SK-MEL-5 (cell line): ENCODE results near the gene ALPG. TPM values are rescaled to one million over a fixed set of nuclear protein-coding genes. Genes with fewer than 3 reads are reported as not detected.
"Not testable (repeated sequence)": the region's sequence is repeated elsewhere in the genome, so short reads cannot be mapped to it uniquely, and the experiment has no call there.

Experiments used
- DNase-seq: peaks from one replicate; pipeline ENCODE4 v3.0.0-alpha.2; 2016; ENCODE audit warnings: low read depth, low spot score
- in situ Hi-C: cut with HindIII; loops from 2 replicates; pipeline ENCODE4 v1.10.0; 2016; ENCODE audit warnings: low sequenced_read_pairs, high pct_unique_total_duplicates, low pct_unique_long_range_greater_than_20kb
- total RNA-seq: library from RNA; depleted of rRNA; stranded (reverse); fragments of >200 nt; shearing (Covaris generic); gene quantifications from 2 replicates; pipeline ENCODE4 v1.2.3, GENCODE V29; 2014

Gene ALPG
- total RNA-seq, 1 experiment from 2014 or later: not detected

GRCh38 chr2:232411901-232412629 lies 5.4 kb downstream of the ALPG start:
- DNase-seq: no peak
- in situ Hi-C loops: no loop called here

- no peak for DNase-seq
- in situ Hi-C loops: no loop called here
Observed at GRCh38 chr2:232412986-232413385, 6.3 kb downstream of the ALPG start.

- no peak for DNase-seq
- in situ Hi-C loops: no loop called here
Observed at GRCh38 chr2:232415138-232415690, 8.6 kb downstream of the ALPG start.

- DNase-seq: no peak
Observed at GRCh38 chr2:232415736-232416520, 9.3 kb downstream of the ALPG start.

GRCh38 chr2:232416521-232417470 lies 10.2 kb downstream of the ALPG start:
- in situ Hi-C loops: no loop called here
- DNase-seq: no peak

More at GRCh38 chr2:232415736-232416520, 9.3 kb downstream of the ALPG start:
- in situ Hi-C loops: no loop called here

DNA sequence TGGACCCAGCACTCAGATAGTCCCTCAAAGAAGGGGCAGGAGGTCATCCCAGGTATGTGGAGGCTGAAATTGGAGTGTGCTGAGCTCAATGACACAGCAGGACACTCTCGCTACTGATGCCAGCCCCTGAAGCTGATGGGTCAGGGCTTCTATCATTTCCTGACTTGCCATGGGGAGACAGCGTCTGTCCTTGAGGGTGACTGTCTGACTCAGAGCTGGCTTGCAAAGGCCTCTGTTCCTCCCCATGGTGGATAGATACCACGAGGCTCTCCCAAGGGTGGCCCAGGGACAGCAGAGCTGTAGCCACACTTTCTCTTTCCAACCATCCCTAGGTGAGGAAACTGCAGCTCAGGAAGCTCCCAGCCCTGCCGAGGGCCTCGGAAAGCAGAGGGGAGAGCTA lies 10.8 kb downstream of the ALPG start:
- in situ Hi-C loops: no loop called here
- DNase-seq: no peak

DNA sequence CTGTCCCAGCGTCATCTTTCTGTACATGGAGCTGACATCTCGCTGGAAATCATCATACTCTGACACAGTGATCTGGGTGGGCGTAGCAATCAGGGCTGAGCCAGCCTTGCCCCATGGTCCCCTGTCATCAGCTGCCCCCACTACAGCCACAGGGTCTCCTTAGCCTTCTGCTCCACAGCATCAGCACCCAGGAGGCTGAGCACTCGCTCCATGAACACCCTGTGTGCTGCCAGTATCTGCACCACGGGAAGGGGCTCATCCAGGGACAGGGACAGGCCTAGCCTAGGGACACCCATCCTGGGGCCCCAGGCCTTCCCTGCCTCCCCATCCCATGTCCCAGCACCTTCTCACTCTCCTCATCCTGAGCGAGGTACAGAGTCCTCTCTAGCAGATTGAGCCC lies 11.4 kb downstream of the ALPG start:
- DNase-seq: no peak
- in situ Hi-C loops: no loop called here

GRCh38 chr2:232418466-232419244 lies 12.0 kb downstream of the ALPG start:
- DNase-seq: no peak
- in situ Hi-C loops: no loop called here

DNA sequence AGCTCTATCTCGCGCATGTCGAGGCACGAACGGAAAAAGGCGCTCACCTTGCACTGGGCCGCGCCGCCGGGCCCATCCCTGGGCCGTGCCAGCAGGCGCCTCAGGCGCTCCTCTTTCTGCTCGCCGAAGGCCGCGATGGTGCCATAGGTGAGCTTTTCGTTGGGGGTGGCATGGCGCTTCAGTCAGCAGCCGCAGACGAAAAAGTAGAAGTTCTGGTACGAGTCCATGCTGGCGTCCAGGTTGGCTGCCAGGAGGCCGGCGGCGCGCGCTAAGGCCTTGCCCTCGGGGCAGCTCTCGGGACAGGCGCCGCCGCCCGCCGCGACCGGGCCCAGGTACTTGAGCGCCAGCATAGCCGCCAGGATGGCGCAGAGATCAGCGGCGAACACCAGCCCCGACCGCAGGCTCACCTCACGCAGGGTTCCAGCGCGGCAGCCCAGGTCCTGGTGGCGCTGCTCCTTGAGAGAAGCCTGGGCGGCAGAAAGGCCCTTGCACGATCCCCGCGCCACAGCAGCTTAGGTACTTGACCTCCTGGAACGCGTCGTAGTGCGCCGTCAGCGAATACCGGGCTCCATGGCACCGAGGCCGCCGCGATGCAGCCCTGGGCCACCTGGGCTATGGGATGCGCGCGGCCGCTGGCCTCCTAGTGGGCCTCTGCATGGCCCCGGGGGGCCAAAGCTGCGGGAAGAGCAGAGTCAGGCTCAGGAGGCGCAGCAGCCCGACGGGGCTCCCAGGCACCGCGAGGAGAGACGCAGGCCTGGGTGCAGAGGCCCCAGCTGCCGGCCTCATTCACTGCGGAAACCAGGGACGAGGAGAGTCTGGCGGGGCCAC lies 12.8 kb downstream of the ALPG start:
- no peak for DNase-seq
- in situ Hi-C loops: no loop called here

- DNase-seq: no peak
- in situ Hi-C loops: no loop called here
Observed at GRCh38 chr2:232420073-232420454, 13.4 kb downstream of the ALPG start.

- in situ Hi-C loops: no loop called here
- DNase-seq: no peak
Observed at GRCh38 chr2:232420463-232421188, 14.0 kb downstream of the ALPG start.

DNA sequence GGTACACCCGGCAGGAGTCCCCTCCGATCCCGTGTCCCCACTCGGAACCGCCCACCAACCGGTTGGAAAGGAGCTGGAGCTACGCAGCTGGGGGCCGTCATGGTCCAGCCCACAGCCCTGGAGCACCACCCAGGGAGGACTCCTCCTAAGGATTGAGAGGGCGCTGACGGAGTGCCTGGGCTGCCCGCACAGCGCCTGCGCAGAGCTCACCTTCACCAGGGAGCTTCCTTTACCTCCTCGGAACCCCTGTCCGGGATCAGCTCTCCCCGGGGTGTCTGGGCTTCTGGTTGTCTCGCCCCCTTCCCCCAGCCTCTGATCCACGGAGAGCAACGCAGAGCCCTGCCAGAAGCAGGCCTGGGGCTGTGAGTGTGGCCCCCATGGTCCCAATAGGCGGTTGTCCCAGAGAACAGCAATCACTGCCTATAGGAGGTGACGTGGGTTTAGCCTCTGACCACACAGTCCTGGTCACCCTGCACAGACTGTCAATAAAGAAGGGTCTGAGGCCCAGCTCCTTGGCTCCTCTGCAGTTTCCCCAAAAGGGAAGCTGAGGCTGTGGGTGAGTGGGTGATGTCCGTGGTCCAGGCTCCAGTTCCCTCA lies 14.6 kb downstream of the ALPG start:
- in situ Hi-C loops: no loop called here
- no peak for DNase-seq

GRCh38 chr2:232422051-232422450 lies 15.4 kb downstream of the ALPG start:
- in situ Hi-C loops: no loop called here
- DNase-seq: no peak

DNA sequence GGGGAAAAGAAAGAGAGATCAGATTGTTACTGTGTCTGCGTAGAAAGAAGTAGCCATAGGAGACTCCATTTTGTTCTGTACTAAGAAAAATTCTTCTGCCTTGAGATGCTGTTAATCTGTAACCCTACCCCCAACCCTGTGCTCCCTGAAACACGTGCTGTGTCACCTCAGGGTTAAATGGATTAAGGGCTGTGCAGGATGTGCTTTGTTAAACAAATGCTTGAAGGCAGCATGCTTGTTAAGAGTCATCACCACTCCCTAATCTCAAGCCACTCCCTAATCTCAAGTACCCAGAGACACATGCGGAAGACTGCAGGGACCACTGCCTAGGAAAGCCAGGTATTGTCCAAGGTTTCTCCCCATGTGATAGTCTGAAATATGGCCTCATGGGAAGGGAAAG lies 16.4 kb downstream of the ALPG start:
- in situ Hi-C loops, DNase-seq: not testable (repeated sequence)

GRCh38 chr2:232423407-232423806 lies 16.8 kb downstream of the ALPG start:
- DNase-seq, in situ Hi-C loops: not testable (repeated sequence)
